Osteocyte (in vitro differentiated cells): ENCODE data around the gene COL4A2. TPM values are rescaled to one million over a fixed set of nuclear protein-coding genes. Genes with fewer than 3 reads are reported as not detected.

Experiments used
- DNase-seq: peaks from one replicate; pipeline ENCODE4 v3.0.0; 2021; ENCODE audit warnings: mixed read lengths; ENCODE audit not compliant: unreplicated experiment; ENCODE audit errors: extremely low spot score
- H3K27ac Mint-ChIP-seq: one replicate; pipeline ENCODE4 v1.8.0; 2021; ENCODE audit warnings: mild to moderate bottlenecking, mixed read lengths; ENCODE audit not compliant: unreplicated experiment
- H3K27me3 Mint-ChIP-seq: one replicate; pipeline ENCODE4 v1.8.0; 2021; ENCODE audit warnings: mixed read lengths; ENCODE audit not compliant: unreplicated experiment
- H3K36me3 Mint-ChIP-seq: one replicate; pipeline ENCODE4 v1.8.0; 2021; ENCODE audit warnings: mixed read lengths; ENCODE audit not compliant: unreplicated experiment
- H3K4me1 Mint-ChIP-seq: one replicate; pipeline ENCODE4 v1.8.0; 2021; ENCODE audit warnings: mixed read lengths; ENCODE audit not compliant: unreplicated experiment
- H3K4me3 Mint-ChIP-seq: one replicate; pipeline ENCODE4 v1.8.0; 2021; ENCODE audit warnings: mild to moderate bottlenecking, moderate library complexity, mixed read lengths; ENCODE audit not compliant: unreplicated experiment
- H3K9me3 Mint-ChIP-seq: one replicate; pipeline ENCODE4 v1.8.0; 2021; ENCODE audit warnings: mixed read lengths; ENCODE audit not compliant: unreplicated experiment
- total RNA-seq: library from RNA; stranded (reverse); gene quantifications from 2 replicates; pipeline ENCODE4 v1.2.1, GENCODE V29; 2021
- TF ChIP-seq, protein P1 (sequence below): fragments of 200-600 bp; sonication (generic); IDR thresholded peaks from 2 replicates; pipeline ENCODE4 v1.5.0; 2021; ENCODE audit warnings: antibody characterized with exemption, mild to moderate bottlenecking, moderate library complexity

Gene COL4A2
- total RNA-seq, 1 donor from 2014 or later, result 2,001 TPM

DNA sequence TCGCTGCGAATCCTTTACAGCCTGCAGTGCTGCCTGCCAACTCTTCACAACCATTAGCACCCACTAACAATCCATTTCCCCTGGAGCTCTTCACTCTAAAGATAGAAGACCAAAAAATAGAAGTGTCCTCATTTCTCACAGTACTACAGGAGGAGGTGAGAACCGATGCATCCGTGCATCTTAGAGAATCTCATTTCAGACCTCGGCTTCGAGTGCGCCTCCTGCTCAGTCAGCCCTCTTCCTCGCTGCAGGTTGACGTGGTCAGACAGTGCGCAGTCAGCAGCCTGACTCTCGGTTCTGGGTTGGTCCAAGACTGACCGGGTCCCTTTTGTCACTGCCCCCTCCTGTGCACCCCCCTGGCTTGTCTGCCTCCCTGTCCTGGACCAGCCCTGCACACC is 169.1 kb downstream of the COL4A2 start:
- DNase-seq, result no peak
- TF ChIP-seq, protein P1, sequence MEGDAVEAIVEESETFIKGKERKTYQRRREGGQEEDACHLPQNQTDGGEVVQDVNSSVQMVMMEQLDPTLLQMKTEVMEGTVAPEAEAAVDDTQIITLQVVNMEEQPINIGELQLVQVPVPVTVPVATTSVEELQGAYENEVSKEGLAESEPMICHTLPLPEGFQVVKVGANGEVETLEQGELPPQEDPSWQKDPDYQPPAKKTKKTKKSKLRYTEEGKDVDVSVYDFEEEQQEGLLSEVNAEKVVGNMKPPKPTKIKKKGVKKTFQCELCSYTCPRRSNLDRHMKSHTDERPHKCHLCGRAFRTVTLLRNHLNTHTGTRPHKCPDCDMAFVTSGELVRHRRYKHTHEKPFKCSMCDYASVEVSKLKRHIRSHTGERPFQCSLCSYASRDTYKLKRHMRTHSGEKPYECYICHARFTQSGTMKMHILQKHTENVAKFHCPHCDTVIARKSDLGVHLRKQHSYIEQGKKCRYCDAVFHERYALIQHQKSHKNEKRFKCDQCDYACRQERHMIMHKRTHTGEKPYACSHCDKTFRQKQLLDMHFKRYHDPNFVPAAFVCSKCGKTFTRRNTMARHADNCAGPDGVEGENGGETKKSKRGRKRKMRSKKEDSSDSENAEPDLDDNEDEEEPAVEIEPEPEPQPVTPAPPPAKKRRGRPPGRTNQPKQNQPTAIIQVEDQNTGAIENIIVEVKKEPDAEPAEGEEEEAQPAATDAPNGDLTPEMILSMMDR, result no peak
- peaks cover 5% of the 10 kb centered on the region for H3K4me1 Mint-ChIP-seq
- H3K4me3 Mint-ChIP-seq, result no peak overlapping the region
- no peaks in the 10 kb centered on the region for H3K27me3 Mint-ChIP-seq
- peaks cover 56% of the 10 kb centered on the region for H3K36me3 Mint-ChIP-seq
- no peaks in the 10 kb centered on the region for H3K9me3 Mint-ChIP-seq
- H3K27ac Mint-ChIP-seq, result no peak overlapping the region

DNA sequence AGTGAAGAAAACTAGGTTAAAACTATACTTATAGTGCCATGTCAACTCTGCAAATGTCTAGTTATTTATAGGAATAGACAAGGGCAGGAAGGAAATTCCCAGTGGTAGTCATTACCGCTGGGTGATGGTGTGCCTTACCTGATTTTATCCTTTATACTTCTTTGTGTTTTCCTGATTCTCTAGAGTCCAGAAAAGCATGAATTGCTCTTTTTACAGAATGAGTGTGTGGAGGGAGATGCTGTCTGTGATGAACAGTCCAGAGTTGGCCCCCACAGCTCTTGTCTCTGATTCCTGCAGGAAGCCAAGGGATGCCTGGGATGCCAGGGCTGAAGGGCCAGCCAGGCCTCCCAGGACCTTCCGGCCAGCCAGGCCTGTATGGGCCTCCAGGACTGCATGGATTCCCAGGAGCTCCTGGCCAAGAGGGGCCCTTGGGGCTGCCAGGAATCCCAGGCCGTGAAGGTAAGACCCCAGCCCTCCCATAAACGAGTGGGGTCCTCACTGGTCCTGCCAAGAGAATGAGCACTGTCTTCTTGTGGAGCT is 170.7 kb downstream of the COL4A2 start:
- H3K36me3 Mint-ChIP-seq, result peaks cover 59% of the 10 kb centered on the region
- no peaks in the 10 kb centered on the region for H3K9me3 Mint-ChIP-seq
- no peak for DNase-seq
- H3K27ac Mint-ChIP-seq, result peak overlapping the region; percentile 58
- H3K4me1 Mint-ChIP-seq, result no peaks in the 10 kb centered on the region
- TF ChIP-seq, protein P1, result no peak
- no peaks in the 10 kb centered on the region for H3K27me3 Mint-ChIP-seq
- no peak overlapping the region for H3K4me3 Mint-ChIP-seq

DNA sequence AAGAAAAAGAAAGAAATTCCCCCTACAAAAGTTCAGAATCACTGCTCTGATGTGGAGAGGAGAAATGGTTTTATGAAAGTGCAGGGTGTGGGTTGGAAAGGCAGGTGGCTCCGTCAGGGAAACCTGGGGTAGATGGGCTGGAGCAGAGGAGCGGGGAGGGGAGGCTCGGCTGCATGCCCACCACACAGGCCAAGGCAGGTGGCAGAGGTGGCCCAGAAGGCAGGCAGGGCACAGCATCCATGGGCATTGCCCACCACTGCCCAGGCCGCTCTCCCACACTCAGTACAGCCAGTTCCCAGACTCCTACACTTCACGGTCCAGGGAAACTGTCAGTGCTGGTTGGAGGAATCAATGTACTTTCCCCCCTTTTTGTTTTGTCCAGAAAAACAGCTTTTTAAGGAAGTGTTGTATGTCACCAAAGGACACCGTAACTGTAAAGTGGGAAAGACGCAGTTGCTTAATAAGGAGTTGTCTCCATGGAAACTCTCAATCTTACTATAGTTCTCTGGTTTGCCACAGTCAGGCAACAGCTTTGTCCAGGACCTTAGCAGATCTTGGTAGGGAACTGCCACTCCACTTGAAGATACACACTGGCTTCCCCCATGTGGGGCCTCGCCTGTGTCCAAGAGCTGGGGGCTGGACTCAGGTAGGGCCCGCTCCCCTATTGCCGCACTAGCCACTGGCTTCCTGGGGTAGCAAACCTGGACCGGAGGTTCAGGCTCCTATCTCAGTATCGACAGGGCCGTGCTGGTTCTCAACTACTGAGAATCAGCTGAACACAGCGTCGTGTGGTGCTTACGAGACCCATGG is 171.5 kb downstream of the COL4A2 start:
- peaks cover 62% of the 10 kb centered on the region for H3K36me3 Mint-ChIP-seq
- TF ChIP-seq, protein P1, result no peak
- no peak overlapping the region for H3K4me3 Mint-ChIP-seq
- no peaks in the 10 kb centered on the region for H3K4me1 Mint-ChIP-seq
- no peaks in the 10 kb centered on the region for H3K27me3 Mint-ChIP-seq
- H3K9me3 Mint-ChIP-seq, result no peaks in the 10 kb centered on the region
- H3K27ac Mint-ChIP-seq, result peak overlapping the region; percentile 58
- no peak for DNase-seq

DNA sequence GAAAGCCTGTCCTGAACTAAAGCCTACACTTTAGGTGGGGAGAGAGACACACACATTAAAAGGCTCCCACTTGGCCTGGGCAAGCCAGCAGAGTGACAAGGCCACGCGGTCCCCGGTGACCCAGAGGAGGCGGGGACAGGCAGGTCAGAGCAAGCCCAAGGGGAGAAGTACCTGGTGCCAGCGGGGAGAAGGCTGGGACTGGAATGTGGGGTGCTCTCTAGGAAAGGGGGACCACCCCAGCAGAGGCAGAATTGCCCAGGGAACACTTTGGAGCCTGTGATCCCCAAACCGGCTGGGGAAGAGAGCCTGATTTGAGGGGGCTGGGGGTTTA is 172.1 kb downstream of the COL4A2 start:
- Mint-ChIP-seq H3K27me3 (no peaks in the 10 kb centered on the region), H3K4me1 (no peaks in the 10 kb centered on the region), H3K36me3 (peaks cover 62% of the 10 kb centered on the region), H3K9me3 (no peaks in the 10 kb centered on the region), H3K4me3 (no peak overlapping the region), H3K27ac (peak overlapping the region; percentile 47)
- TF ChIP-seq, protein P1, result no peak
- no peak for DNase-seq

DNA sequence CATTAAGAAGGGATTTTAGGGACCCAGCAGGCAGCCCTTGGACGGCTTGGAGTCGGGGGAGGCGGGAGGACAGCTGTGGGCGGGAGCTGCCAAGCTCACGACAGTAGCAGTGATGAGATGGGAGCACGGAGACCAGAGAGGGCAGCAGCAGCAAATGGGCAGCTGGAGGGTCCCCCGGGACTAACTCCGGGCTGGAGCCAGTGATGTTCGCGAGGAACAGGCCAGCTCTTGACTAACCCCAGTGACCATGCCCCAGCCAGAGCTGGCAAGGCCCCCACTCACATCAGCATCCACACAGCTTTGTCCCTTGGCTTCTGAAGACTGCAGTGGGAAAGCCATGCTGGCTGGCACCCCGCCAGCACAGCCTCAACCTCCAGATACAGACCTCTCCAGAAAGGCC is 172.6 kb downstream of the COL4A2 start:
- Mint-ChIP-seq H3K9me3 (no peaks in the 10 kb centered on the region), H3K36me3 (peaks cover 63% of the 10 kb centered on the region), H3K27ac (peak overlapping the region; percentile 47), H3K4me1 (no peaks in the 10 kb centered on the region), H3K27me3 (no peaks in the 10 kb centered on the region), H3K4me3 (no peak overlapping the region)
- TF ChIP-seq, protein P1, result no peak
- no peak for DNase-seq
